GM18909 (cell line): ENCODE results near the gene FBN3.
"Not testable (repeated sequence)": the region's sequence is repeated elsewhere in the genome, so short reads cannot be mapped to it uniquely, and the experiment has no call there.

Experiments used
- ATAC-seq: cut with Tn5 transposase; IDR thresholded peaks from one replicate; pipeline ENCODE4 v1.9.1; 2021; ENCODE audit warnings: mild to moderate bottlenecking; ENCODE audit not compliant: unreplicated experiment, poor library complexity

Gene FBN3

GRCh38 chr19:8123683-8124082 is 25.7 kb downstream of the FBN3 start:
- no peak for ATAC-seq

- ATAC-seq, result no peak
Observed at GRCh38 chr19:8120636-8121480, 28.5 kb downstream of the FBN3 start.

- no peak for ATAC-seq
Observed at GRCh38 chr19:8117991-8118390, 31.4 kb downstream of the FBN3 start.

- no peak for ATAC-seq
Observed at GRCh38 chr19:8116437-8117293, 32.7 kb downstream of the FBN3 start.

- no peak for ATAC-seq
Observed at GRCh38 chr19:8115805-8116396, 33.5 kb downstream of the FBN3 start.

- no peak for ATAC-seq
Observed at GRCh38 chr19:8113017-8113416, 36.4 kb downstream of the FBN3 start.

GRCh38 chr19:8111376-8111775 is 38.0 kb downstream of the FBN3 start:
- no peak for ATAC-seq

- no peak for ATAC-seq
Observed at GRCh38 chr19:8110931-8111330, 38.5 kb downstream of the FBN3 start.

- ATAC-seq, result no peak
Observed at GRCh38 chr19:8109890-8110662, 39.3 kb downstream of the FBN3 start.

GRCh38 chr19:8109455-8109854 is 39.9 kb downstream of the FBN3 start:
- ATAC-seq, result no peak

GRCh38 chr19:8108560-8109445 is 40.6 kb downstream of the FBN3 start:
- no peak for ATAC-seq

GRCh38 chr19:8107301-8107903 is 42.0 kb downstream of the FBN3 start:
- ATAC-seq, result no peak

GRCh38 chr19:8105471-8105870 is 43.9 kb downstream of the FBN3 start:
- ATAC-seq, result no peak

GRCh38 chr19:8101910-8102309 is 47.5 kb downstream of the FBN3 start:
- not testable (repeated sequence) for ATAC-seq

GRCh38 chr19:8101311-8101710 is 48.1 kb downstream of the FBN3 start:
- ATAC-seq, result no peak

- no peak for ATAC-seq
Observed at GRCh38 chr19:8097681-8098567, 51.5 kb downstream of the FBN3 start.

GRCh38 chr19:8097198-8097597 is 52.2 kb downstream of the FBN3 start:
- no peak for ATAC-seq

- ATAC-seq, result no peak
Observed at GRCh38 chr19:8096071-8096470, 53.3 kb downstream of the FBN3 start.
